GM12864 (cell line): ENCODE results near the gene PCDH20.
"Not testable (repeated sequence)": the region's sequence is repeated elsewhere in the genome, so short reads cannot be mapped to it uniquely, and the experiment has no call there.

ENCODE experiments used
- DNase-seq: peaks from one replicate; pipeline ENCODE4 v3.0.0-alpha.2; 2011; ENCODE audit warnings: low read depth
- H3K4me3 ChIP-seq: 2 replicates; pipeline ENCODE4 v1.5.1; 2011; ENCODE audit warnings: mild to moderate bottlenecking, low read depth, low read length, control low read depth
- TF ChIP-seq, protein P1 (sequence below): IDR thresholded peaks from 2 replicates; pipeline ENCODE4 v1.5.1; 2011; ENCODE audit warnings: low read depth, mild to moderate bottlenecking, moderate library complexity, low read length, control low read depth, inconsistent platforms; ENCODE audit errors: missing control alignments

Gene PCDH20

DNA sequence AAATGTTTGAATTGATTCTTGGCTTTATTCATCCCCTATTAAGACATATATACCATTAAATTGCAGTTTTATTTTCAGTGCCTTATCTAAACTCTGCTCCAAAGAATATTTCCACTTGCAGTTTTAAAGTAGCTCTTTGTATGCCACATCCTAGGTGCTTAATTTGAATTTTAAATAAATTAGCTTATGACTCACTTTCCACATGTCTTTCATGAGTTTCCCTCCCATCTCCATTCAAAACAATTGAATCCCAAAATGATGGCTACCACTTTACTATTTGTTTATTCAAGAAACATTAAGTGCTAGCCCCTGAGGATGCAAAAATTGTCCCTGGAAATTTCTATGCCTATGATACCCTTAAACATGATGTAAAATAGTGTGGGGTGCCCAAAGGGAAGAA, 19.5 kb downstream of the PCDH20 start:
- TF ChIP-seq, protein P1, sequence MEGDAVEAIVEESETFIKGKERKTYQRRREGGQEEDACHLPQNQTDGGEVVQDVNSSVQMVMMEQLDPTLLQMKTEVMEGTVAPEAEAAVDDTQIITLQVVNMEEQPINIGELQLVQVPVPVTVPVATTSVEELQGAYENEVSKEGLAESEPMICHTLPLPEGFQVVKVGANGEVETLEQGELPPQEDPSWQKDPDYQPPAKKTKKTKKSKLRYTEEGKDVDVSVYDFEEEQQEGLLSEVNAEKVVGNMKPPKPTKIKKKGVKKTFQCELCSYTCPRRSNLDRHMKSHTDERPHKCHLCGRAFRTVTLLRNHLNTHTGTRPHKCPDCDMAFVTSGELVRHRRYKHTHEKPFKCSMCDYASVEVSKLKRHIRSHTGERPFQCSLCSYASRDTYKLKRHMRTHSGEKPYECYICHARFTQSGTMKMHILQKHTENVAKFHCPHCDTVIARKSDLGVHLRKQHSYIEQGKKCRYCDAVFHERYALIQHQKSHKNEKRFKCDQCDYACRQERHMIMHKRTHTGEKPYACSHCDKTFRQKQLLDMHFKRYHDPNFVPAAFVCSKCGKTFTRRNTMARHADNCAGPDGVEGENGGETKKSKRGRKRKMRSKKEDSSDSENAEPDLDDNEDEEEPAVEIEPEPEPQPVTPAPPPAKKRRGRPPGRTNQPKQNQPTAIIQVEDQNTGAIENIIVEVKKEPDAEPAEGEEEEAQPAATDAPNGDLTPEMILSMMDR: no peak
- no peak for DNase-seq
- no peak overlapping the region for H3K4me3 ChIP-seq

DNA sequence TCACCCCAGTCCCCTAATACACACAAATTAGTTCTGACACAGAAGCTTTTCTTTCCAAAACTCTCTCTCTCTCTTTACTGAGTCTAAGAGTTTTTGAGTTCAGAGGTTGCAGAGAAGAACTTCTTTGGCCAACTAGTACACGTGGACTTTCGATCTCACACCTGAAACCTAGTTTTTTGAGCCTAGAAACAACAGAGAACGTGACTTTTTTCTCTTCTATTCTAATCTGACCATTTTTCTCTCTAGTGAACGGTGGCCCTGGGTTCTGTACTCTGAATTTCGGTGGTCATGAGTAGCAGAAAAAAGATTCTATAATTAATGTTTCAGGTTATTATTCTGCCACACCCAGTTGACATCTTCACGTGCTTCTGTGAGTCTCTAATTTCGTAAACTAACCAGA, 24.2 kb downstream of the PCDH20 start:
- no peak overlapping the region for H3K4me3 ChIP-seq
- no peak for DNase-seq
- TF ChIP-seq, protein P1: no peak

DNA sequence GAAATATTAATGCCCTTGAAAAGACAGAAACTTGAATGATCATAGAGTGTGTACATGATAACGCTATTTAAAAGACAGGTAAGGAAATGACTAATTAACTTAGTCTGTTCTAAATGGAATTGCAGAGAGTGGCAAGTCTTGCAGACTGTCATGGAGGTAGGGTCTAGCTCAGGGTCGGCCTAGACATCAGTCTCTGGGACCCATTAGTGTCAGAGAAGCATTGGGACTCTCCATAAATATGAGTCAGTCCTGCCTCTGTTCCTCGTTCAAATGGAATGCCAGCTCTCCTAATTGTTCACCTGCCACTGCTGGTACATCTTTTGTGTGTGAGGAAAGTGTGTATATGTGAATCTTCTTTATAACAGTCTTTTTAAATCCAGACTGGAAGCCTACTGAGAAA, 28.0 kb downstream of the PCDH20 start:
- TF ChIP-seq, protein P1: no peak
- no peak overlapping the region for H3K4me3 ChIP-seq
- no peak for DNase-seq

DNA sequence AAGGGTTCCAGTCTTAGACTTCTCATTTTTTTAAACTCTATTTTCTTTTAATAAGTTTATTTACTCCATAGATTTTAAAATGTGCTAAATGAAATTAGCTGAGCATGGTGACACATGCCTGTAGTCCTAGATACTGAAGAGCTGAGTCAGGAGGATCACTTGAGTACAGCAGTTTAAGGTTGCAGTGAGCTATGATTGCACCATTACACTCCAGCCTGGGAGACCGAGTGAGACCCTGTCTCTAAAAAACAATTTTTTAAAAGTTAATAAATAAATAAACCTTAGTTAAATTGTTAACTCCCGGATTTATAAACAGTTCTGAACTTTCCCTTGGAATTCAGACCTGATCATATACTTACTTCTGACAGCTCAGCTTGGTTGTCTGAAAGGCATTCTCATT, 32.5 kb downstream of the PCDH20 start:
- H3K4me3 ChIP-seq: no peak overlapping the region
- TF ChIP-seq, protein P1: no peak

DNA sequence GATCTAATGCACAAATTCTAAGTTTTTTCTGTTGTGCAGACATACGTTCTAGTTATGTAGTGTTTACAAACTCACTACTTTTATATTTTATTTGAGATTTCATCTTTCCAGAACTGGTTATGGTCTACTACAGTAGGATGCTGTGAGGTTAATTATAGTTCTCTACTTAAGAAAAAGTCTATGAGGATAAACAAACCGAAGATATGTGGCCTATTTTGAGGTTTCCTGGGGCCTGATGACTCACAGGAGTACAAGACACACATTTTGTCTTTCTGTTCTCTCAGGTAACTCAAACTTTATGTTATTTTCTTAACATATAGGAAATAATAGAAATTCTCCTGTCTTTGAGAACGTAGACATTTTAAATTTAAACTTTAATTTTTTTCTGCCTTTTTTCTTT, 45.1 kb downstream of the PCDH20 start:
- DNase-seq: no peak
- TF ChIP-seq, protein P1: no peak
- no peak overlapping the region for H3K4me3 ChIP-seq

More for the DNA sequence above, 32.5 kb downstream of the PCDH20 start:
- no peak for DNase-seq

DNA sequence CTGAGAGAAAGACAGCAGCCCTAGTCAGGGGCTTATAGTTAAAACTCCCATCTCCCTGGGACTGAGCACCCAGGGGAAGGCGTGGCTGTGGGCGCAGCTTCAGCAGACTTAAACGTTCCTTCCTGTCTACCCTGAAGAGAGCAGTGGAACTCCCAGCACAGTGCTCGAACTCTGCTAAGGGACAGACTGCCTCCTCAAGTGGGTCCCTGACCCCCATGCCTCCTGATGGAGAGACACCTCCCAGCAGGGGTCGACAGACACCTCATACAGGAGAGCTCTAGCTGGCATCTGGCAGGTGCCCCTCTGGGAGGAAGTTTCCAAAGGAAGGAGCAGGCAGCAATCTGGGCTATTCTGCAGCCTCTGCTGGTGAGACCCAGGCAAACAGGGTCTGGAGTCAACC, 51.0 kb downstream of the PCDH20 start:
- DNase-seq, H3K4me3 ChIP-seq: not testable (repeated sequence)

DNA sequence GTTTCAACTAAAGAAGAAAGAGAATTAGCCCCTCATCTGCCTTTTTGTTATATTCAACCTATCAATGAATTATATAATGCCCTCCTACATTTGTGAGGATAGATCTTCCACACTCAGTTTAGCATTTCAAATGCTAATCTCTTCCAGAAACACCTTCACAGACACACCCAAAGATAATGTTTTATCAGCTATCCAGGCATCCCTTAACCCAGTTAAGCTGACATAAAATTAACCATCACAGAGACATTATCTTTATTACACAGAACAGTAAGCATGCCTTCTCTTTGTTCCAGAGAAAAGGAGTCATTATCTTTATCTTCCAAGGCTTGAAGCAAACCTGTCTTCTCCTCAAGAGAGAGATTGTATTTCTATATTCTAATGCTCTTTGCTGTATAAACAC, 53.1 kb downstream of the PCDH20 start:
- H3K4me3 ChIP-seq: no peak overlapping the region
- TF ChIP-seq, protein P1: no peak
- DNase-seq: no peak
